ENCODE results near the gene RSPH4A. TPM values are rescaled to one million over a fixed set of nuclear protein-coding genes. Genes with fewer than 3 reads are reported as not detected.

The RSPH4A gene
- total and polyA plus RNA-seq, 2 of the 4 experiments (the other 2 are of a cell fraction), result under 0.01 to 0.19 TPM

- intact Hi-C loops (cut with micrococcal nuclease), result no loop called here
- Histone ChIP-seq H3K4me1 (ENCODE audit: control insufficient read depth, insufficient read depth, low read length) (no peaks in the 10 kb centered on the region), H2BK120ac (ENCODE audit: low read depth, low read length) (no peak overlapping the region), H4K91ac (ENCODE audit: insufficient read depth, low read depth, low read length) (no peak overlapping the region), H4K8ac (ENCODE audit: low read depth in 2 of 2, low read length in 2 of 2) (no peak overlapping the region), H4K20me1 (ENCODE audit: insufficient read depth, low read length) (no peaks in the 10 kb centered on the region; the same call in 1 of the 2 replicates), H2AK9ac (replicated peaks; ENCODE audit: low read depth, low read length, poor library complexity) (no peak overlapping the region), H3K9me3 (ENCODE audit: control insufficient read depth, insufficient read depth, low read length) (no peaks in the 10 kb centered on the region), H3K14ac (replicated peaks; ENCODE audit: low read depth, low read length) (no peak overlapping the region), H4K5ac (ENCODE audit: low read depth, low read length) (no peak overlapping the region), H3K9me1 (ENCODE audit: insufficient read depth, low read length) (no peaks in the 10 kb centered on the region), H3K36me3 (ENCODE audit: control insufficient read depth, insufficient read depth, low read length) (peaks cover 3% of the 10 kb centered on the region; the same call in 1 of the 2 replicates), H2BK20ac (ENCODE audit: low read depth, low read length) (no peak overlapping the region), H2BK15ac (ENCODE audit: low read depth, low read length) (no peak overlapping the region), H3K9ac (ENCODE audit: low read depth, low read length) (no peak overlapping the region), H3K79me1 (ENCODE audit: low read depth in 1 of 2, low read length in 2 of 2) (peaks cover 12 to 43% of the 10 kb centered on the region in 2 experiments), H2AFZ (replicated peaks; ENCODE audit: low read length, poor library complexity) (no peak overlapping the region), H3K27me3 (ENCODE audit: control insufficient read depth, insufficient read depth, low read length) (no peaks in the 10 kb centered on the region), H3K4me2 (ENCODE audit: low read depth, low read length) (no peak overlapping the region), H3K4ac (ENCODE audit: low read depth, low read length) (no peak overlapping the region), H2AK5ac (ENCODE audit: low read depth, low read length) (no peak overlapping the region), H3K18ac (ENCODE audit: low read depth, low read length) (no peak overlapping the region), H2BK5ac (ENCODE audit: low read depth, low read length, poor library complexity, severe bottlenecking) (no peak overlapping the region), H3K4me3 (ENCODE audit: insufficient read depth, low read depth, low read length) (no peak overlapping the region), H3K27ac (ENCODE audit: insufficient read depth, low read length) (no peak overlapping the region), H3K56ac (ENCODE audit: extremely low read depth, insufficient read depth, low read length) (no peak overlapping the region), H3K23ac (ENCODE audit: low read depth, low read length) (no peak overlapping the region)
- CTCF ChIA-PET, result no interaction called here
- BruUV-seq (replicated peaks), result no TSS peak
- ATAC-seq (ENCODE audit: low read depth), result no peak
- dilution Hi-C loops (cut with HindIII; ENCODE audit: low sequenced_read_pairs, unreplicated experiment), result no loop called here
- no peak for DNase-seq
- TF ChIP-seq RCOR1 (IDR thresholded peaks at IDR 0.05; ENCODE audit: insufficient replicate concordance, low read length), result no peak
- no peak for TF ChIP-seq CEBPB (IDR thresholded peaks at IDR 0.05; ENCODE audit: low read depth, low read length)
- TF ChIP-seq MAFK (IDR thresholded peaks at IDR 0.05; ENCODE audit: low read depth, low read length), result no peak
- no peak for TF ChIP-seq FOS (IDR thresholded peaks at IDR 0.05; ENCODE audit: low read depth, low read length)
- no peak for TF ChIP-seq SMC3 (IDR thresholded peaks at IDR 0.05; ENCODE audit: low read depth, low read length)
- no peak for TF ChIP-seq BHLHE40 (IDR thresholded peaks at IDR 0.05; ENCODE audit: low read depth, low read length)
- no peak for TF ChIP-seq MXI1 (IDR thresholded peaks at IDR 0.05; ENCODE audit: borderline replicate concordance, low read depth, low read length)
- no peak for TF ChIP-seq POLR2A (IDR thresholded peaks at IDR 0.05; ENCODE audit: low read depth, low read length)
- no peak for TF ChIP-seq CTCF (conservative IDR thresholded peaks at IDR 0.05; ENCODE audit: low read depth, low read length)
- no peak for TF ChIP-seq CHD1 (IDR thresholded peaks at IDR 0.05; ENCODE audit: low read depth, low read length)
- no peak for TF ChIP-seq ELK1 (IDR thresholded peaks at IDR 0.05; ENCODE audit: borderline replicate concordance, low read depth, low read length)
- no peak for TF ChIP-seq NFE2L2 (IDR thresholded peaks at IDR 0.05; ENCODE audit: low read depth, low read length)
- no peak for TF ChIP-seq USF2 (IDR thresholded peaks at IDR 0.05; ENCODE audit: low read depth, low read length)
- in situ Hi-C loops (cut with MboI; ENCODE audit: low sequenced_read_pairs), result no loop called here
- POLR2A ChIA-PET (ENCODE audit: unreplicated experiment), result no interaction called here
Measured at GRCh38 chr6:116578335-116578734, 37.9 kb upstream of the RSPH4A start.

All from IMR-90 (cell line).